GF-D8 (cell line): ENCODE data around the gene FGF2.
"Not testable (repeated sequence)": the region's sequence is repeated elsewhere in the genome, so short reads cannot be mapped to it uniquely, and the experiment has no call there.

Source experiments
- DNase-seq: peaks from one replicate; lab custom pipeline; 2025; lab: John Stamatoyannopoulos, UW

FGF2 gene

DNA sequence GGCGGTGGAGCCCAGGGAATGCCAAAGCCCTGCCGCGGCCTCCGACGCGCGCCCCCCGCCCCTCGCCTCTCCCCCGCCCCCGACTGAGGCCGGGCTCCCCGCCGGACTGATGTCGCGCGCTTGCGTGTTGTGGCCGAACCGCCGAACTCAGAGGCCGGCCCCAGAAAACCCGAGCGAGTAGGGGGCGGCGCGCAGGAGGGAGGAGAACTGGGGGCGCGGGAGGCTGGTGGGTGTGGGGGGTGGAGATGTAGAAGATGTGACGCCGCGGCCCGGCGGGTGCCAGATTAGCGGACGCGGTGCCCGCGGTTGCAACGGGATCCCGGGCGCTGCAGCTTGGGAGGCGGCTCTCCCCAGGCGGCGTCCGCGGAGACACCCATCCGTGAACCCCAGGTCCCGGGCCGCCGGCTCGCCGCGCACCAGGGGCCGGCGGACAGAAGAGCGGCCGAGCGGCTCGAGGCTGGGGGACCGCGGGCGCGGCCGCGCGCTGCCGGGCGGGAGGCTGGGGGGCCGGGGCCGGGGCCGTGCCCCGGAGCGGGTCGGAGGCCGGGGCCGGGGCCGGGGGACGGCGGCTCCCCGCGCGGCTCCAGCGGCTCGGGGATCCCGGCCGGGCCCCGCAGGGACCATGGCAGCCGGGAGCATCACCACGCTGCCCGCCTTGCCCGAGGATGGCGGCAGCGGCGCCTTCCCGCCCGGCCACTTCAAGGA, at the start of gene FGF2:
Gene FGF2, plus strand, starts transcription at position 279 of the 705 bp plus-strand sequence. Its CDS starts 344 bp downstream, at position 623.
- DNase-seq, result no peak

DNA sequence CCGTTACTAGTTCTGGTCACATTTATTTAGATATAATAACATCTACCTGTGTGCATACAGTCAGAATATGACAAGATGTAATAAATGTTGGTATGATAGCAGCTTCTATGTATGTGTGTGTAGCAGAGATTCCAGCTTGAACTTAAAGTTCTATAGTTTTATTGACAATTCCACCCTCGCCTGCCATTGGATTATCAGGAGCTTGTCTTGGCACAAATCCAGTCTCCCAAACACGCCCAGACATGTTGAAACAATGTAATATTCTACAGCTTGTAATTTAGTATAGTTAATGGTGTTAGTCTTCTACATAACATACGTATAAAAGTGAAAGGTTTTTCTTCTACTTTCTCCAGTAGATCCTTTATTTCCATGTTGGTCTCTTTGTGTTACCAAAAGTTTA, 49.7 kb upstream of the FGF2 start:
- DNase-seq, result no peak

DNA sequence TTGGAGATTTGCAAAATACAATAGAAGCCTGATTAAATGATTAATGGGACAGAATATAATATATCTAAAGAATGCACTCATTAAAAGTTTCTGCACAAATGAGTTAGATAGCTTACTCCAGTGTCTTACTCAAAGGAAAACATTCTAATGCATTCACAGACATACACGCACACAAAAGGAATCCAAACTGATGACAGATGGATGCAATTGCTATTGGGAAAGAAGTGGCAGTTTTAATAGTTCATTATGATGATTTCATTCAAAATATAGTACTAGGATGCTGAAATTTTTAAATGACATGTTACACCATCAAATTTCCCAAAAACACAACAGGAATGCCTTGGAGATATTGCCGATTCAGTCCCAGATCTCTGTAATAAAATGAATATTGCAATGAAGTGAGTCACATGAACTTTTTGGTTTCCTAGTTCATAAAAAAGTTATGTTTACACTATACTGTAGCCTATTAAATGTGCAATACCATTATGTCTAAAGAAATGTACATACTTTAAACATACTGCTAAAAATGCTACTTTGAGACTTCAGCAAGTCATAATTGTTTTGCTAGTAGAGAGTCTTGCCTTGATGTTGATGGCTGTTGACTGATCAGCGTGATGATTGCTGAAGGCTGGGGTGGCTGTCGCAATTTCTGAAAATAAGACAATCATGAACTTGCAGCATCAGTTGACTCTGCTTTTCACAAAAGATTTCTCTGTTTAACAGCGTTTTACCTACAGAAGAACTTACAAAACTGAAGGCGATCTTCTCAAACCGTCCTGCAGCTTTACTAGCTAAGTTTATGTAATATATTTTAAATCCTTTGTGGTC, 48.6 kb upstream of the FGF2 start:
- no peak for DNase-seq

- DNase-seq, result no peak
Measured at GRCh38 chr4:122781486-122781885, 45.1 kb upstream of the FGF2 start.

DNA sequence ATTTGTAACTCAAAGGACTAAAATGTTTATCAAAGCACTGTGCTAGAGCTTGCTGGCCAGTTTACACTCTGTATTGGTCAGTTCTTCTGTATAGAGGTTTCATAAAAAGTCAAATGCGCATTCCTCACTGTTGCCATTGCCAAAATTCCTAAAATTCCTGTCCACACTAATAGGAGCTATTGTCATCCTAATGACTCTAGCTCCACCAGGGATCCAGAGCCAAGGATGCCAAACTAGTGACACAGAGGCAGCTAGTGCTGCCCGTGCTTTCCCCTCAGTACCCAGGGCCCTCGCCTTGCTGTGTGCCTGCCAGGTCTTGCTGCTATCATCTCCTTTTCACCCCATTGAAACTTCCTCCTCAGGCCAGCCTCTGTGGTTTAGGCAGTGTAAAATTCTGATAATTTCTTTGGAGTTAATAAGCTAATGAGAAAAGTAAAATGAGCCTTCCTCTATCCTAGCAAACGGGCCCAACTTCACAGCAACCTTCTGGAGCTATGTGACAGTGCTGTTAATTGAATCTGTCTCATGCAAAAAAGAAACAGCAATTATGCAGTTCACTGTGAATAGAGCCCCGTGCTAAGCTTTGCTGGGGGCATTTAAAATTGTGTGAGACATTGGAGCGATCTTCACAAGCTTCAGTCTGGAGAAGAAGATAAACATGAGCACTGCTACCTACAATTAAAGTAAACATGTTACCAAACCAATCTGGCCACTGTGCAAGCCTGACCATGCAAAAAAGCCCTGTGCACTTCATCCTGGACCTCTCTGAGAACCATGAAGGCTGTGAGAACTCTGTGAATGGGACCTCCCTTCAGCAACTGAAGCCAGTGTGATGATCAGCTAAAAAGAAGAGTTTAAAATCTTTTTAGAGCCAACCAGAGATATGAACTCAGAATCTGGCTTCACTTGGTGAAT, 43.1 kb upstream of the FGF2 start:
- DNase-seq, result no peak

DNA sequence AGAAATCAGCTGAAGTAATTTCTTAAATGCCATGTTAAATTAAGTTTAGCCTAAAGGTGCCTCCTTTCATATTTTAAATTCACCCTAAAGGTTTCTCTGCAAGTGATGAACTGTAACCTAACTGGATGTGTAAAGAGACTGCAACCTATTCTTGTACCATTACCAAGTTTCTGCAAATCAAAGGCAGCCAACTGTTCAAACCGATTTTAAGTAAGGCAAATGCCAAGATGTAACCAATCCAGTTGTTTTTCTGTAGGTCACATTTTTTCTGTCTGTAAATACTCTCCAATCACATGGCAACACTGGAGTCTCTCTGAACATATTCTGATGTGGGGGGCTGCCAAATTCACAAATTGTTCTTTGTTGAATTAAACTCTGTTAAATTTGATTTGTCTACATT, 42.4 kb upstream of the FGF2 start:
- no peak for DNase-seq

DNA sequence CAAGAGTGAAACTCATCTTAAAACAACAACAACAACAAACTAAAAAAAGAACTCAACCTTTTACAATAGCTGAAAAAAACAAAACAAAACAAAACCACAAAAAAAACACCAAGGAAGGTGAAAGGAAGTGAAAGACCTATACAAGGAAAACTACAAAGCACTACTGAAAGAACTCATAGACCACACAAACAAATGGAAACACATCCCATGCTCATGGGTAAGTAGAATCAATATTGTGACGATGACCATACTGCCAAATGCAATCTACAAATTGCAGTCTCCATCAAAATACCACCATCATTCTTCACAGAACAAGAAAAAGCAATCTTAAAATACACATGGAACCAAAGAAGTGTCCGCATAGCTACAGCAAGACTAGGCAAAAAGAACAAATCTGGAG, 41.5 kb upstream of the FGF2 start:
- DNase-seq, result no peak

DNA sequence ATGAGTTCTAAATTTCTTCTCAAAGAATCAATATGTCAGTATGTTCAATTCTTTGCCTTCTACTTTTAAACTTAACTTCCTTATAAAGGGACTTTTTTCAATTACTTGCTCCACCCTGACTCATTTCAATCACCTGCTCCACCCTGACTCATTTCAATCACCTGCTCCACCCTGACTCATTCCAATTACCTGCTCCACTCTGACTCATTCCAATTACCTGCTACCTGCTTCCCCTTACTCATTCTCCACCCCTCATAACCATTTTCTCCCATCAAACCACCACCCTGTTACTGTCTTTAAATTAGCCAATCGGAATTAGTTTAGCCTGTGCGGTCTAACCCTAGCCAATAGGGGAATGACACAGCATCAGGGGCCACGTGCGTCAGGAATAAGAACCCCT, 40.3 kb upstream of the FGF2 start:
- DNase-seq, result not testable (repeated sequence)

DNA sequence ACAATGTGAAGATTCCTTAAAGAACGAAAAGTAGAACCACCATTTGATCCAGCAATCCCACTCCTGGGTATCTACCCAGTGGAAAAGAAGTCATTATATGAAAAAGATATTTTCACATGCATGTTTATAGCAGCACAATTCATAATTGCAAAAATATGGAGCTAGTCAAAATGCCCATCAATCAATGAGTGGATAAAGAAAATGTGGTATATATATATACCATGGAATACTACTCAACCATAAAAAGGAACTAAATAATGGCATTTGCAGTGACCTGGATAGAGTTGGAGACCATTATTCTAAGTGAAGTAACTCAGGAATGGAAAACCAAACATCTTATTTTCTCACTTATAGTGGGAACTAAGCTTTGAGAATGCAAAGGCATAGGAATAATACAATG, 39.7 kb upstream of the FGF2 start:
- DNase-seq, result not testable (repeated sequence)

DNA sequence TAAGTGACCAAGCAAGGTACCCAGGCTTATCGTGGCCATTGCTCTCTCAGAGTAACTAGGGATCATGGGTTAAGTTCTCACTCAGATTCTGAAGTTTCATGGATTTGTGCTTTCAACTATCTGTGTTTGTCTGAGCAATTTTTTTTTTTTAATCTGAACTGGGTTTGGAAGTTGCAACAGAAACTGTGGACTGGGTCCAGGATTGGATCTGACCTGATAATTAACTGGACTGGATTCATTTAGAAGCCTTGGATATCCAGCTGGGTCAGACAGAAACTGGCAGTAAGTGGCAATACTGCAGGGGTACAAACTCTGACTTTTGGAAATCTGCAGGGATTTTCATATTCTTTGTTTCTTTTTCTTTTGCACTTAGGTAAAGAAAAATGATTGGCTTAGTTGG, 38.7 kb upstream of the FGF2 start:
- DNase-seq, result no peak

- DNase-seq, result no peak
Measured at GRCh38 chr4:122788935-122789334, 37.7 kb upstream of the FGF2 start.

DNA sequence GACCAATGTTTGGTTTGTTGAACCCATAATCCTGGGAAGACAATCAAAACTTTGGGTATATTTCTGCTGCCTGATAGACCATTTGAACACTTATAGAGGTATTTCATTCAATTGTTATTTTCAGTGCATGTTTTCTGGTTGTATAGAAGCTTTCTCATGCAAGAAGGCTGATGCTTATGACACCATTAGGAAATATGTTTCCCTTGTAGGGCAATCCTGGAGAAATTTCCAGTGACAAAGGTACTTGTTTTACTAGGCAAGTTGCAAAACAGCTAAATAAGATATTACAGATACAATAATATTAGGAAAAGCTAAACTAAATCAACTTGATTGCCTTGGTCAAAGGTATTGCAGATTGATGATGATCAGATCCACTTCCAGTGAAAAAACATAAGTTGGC, 32.8 kb upstream of the FGF2 start:
- DNase-seq, result no peak

DNA sequence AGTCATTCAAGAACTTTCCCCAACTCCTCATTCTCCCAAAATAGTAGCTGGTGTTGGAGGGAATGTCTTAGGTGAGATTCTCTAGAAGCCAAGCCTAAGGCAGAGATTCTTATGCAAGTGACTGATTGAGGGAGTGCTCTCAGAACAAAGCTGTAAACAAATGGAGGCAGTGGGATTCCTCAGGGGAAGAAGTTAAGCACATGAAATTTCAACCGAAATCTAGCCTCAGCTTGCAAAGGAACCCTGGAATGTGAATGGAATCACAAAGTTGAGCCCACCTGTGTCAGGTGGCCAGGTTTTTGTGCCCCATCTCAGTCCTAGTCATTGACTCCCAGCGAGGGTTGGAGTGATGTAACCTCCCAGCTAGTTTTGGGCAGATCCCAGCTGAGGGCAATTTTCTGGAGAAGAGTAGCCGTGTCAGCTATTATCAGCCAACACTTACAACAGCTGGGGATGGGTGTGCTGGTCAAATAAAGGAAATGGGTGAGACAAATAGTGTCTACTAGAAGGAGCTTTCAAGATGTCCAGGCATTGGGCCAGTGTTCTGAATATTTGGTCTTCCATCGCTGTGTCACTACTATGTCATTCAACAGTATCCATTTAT, 29.7 kb upstream of the FGF2 start:
- DNase-seq, result no peak

GRCh38 chr4:122797405-122798094, 29.1 kb upstream of the FGF2 start:
- DNase-seq, result no peak

GRCh38 chr4:122798101-122798500, 28.5 kb upstream of the FGF2 start:
- no peak for DNase-seq

- no peak for DNase-seq
Measured at GRCh38 chr4:122798917-122799316, 27.7 kb upstream of the FGF2 start.

DNA sequence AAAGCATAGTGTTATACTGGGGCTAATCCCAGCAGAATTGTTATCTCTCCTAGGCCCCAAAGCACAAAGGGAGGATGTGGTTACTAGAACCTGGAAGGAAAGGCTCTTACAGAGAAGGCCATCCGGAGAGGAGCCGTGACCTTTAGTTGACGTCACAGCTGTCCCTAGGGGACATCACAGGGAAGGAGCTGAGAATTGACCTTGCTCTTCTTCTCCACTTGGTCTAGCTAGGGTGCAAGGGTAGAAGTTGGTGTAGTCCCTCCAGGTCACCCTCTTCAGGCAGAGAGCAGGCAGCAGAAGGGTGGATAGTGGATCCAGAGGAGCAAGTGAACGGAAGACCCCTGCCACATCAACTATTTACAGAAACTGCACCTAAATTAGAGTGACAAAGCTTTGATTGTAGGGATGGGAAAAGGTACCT, 22.8 kb upstream of the FGF2 start:
- DNase-seq, result no peak

GRCh38 chr4:122806981-122807679, 19.5 kb upstream of the FGF2 start:
- DNase-seq, result no peak

DNA sequence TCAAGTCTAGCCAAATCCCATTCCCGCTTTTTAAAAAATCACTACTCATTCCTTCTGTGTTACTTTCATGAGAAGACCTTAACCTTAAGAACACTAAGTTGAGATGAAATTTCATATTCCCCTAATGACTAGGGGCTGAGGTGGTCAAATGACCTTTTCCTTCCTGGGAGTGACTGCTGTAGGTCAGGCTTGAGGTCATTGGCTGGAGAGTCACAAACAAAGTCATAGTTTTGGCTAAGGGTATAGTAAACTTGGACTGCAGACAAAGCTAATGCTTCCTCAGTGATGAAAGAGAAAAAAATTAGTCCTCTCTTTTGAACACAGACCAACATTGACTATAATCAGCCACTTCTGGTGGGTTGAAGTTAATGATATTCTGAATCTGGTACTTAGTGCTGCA, 16.0 kb upstream of the FGF2 start:
- no peak for DNase-seq

GRCh38 chr4:122811781-122812180, 14.8 kb upstream of the FGF2 start:
- DNase-seq, result not testable (repeated sequence)

DNA sequence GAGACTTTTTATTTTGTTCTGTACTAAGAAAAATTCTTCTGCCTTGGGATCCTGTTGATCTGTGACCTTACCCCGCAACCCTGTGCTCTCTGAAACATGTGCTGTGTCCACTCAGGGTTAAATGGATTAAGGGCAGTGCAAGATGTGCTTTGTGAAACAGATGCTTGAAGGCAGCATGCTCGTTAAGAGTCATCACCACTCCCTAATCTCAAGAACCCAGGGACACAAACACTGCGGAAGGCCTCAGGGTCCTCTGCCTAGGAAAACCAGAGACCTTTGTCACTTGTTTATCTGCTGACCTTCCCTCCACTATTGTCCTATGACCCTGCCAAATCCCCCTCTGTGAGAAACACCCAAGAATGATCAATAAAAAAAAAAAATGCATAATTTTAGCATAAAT, 13.8 kb upstream of the FGF2 start:
- not testable (repeated sequence) for DNase-seq
